ENCODE data around the gene TTC6.

DNA sequence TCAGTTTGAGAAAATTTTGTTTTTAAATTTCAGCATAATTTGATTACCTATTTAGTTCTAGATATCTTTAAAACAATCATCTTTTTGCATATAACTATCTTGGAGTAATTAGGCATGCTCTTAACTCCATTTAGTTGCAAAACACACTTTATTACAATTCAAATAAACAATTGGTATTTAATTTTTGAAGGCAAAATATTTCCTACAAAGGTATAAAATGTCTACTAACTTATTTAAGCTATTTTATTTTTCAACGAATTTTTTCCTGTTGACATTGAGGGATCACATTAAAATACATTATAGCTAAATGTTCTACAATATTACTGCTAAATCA lies 8.7 kb upstream of the TTC6 start:
- TF ChIP-seq, protein P1, sequence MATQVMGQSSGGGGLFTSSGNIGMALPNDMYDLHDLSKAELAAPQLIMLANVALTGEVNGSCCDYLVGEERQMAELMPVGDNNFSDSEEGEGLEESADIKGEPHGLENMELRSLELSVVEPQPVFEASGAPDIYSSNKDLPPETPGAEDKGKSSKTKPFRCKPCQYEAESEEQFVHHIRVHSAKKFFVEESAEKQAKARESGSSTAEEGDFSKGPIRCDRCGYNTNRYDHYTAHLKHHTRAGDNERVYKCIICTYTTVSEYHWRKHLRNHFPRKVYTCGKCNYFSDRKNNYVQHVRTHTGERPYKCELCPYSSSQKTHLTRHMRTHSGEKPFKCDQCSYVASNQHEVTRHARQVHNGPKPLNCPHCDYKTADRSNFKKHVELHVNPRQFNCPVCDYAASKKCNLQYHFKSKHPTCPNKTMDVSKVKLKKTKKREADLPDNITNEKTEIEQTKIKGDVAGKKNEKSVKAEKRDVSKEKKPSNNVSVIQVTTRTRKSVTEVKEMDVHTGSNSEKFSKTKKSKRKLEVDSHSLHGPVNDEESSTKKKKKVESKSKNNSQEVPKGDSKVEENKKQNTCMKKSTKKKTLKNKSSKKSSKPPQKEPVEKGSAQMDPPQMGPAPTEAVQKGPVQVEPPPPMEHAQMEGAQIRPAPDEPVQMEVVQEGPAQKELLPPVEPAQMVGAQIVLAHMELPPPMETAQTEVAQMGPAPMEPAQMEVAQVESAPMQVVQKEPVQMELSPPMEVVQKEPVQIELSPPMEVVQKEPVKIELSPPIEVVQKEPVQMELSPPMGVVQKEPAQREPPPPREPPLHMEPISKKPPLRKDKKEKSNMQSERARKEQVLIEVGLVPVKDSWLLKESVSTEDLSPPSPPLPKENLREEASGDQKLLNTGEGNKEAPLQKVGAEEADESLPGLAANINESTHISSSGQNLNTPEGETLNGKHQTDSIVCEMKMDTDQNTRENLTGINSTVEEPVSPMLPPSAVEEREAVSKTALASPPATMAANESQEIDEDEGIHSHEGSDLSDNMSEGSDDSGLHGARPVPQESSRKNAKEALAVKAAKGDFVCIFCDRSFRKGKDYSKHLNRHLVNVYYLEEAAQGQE (IDR thresholded peaks at IDR 0.05; ENCODE audit: insufficient read depth in 1 of 2, low read depth in 2 of 2, low read length in 1 of 2), result no peak
- TF ChIP-seq, protein P2, sequence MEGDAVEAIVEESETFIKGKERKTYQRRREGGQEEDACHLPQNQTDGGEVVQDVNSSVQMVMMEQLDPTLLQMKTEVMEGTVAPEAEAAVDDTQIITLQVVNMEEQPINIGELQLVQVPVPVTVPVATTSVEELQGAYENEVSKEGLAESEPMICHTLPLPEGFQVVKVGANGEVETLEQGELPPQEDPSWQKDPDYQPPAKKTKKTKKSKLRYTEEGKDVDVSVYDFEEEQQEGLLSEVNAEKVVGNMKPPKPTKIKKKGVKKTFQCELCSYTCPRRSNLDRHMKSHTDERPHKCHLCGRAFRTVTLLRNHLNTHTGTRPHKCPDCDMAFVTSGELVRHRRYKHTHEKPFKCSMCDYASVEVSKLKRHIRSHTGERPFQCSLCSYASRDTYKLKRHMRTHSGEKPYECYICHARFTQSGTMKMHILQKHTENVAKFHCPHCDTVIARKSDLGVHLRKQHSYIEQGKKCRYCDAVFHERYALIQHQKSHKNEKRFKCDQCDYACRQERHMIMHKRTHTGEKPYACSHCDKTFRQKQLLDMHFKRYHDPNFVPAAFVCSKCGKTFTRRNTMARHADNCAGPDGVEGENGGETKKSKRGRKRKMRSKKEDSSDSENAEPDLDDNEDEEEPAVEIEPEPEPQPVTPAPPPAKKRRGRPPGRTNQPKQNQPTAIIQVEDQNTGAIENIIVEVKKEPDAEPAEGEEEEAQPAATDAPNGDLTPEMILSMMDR (IDR thresholded peaks at IDR 0.05), result no peak
- TF ChIP-seq SIN3A (IDR thresholded peaks at IDR 0.05; ENCODE audit: borderline replicate concordance, insufficient read depth, low read depth, low read length), result no peak

Data from Panc1 (cell line).